ENCODE results near the gene FEM1A. TPM values are rescaled to one million over a fixed set of nuclear protein-coding genes. Genes with fewer than 3 reads are reported as not detected.

The FEM1A gene
- total and polyA plus RNA-seq, 4 donors, result 0.25 to 15.1 (median 7.4) TPM

DNA sequence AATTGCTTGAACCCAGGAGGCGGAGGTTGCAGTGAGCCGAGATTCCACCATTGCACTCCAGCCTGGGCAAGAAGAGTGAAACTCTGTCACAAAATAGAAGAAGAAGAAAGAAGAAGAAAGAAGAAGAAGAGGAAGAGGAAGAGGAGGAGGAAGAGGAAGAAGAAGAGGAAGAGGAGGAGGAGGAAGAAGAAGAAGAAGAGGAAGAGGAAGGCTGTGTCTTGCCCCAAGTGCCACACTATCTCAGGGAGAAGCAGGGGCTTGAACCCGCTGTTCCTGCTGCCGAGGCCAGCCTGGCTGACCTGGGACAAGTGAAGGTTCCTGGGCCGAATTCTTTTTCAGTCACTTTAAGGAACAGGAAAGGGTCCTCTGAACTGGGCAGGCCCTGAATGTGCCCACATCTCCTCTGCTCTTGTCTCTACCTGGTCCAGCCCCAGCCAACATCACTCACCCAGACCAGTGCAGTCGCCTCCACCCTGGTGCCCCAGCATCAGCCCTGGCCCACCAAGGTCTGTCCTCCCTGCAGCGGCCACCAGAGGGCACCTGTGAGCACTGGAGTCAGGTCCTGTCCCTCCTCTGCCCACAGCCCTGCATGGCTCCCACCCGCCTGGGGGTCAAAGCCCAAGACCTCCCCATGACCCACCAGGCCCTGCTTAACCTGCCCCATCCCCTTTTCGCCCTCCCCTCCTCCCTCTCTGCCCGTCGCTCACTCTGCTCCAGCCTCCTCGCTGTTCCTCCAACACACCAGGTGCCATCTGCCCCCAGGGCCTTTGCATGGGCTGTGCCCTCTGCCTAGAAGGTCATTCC lies 20.0 kb downstream of the FEM1A start:
- DNase-seq (ENCODE audit: low spot score), result peak; percentile 92
- Histone ChIP-seq H3K9ac (ENCODE audit: low read depth in 1 of 2, low read length in 2 of 2) (no peak overlapping the region), H3K27me3 (ENCODE audit: control insufficient read depth in 4 of 4, insufficient read depth in 4 of 4, low read length in 3 of 4) (no peaks in the 10 kb centered on the region), H3K9me3 (ENCODE audit: control insufficient read depth in 4 of 4, low read length in 3 of 4) (no peaks in the 10 kb centered on the region), H3K4me1 (ENCODE audit: control insufficient read depth in 4 of 4, insufficient read depth in 4 of 4, low read length in 3 of 4) (peaks cover 0 to 16% (median 8%) of the 10 kb centered on the region in 4 donors), H3K36me3 (ENCODE audit: control insufficient read depth in 4 of 4, insufficient read depth in 3 of 4, low read depth in 1 of 4, low read length in 3 of 4) (peaks cover 0 to under 1% (median 0%) of the 10 kb centered on the region in 4 donors), H3K4me3 (ENCODE audit: low read depth in 1 of 3, low read length in 3 of 3) (no peak overlapping the region), H3K27ac (ENCODE audit: low read depth in 1 of 2, low read length in 2 of 2) (no peak overlapping the region)
- WGBS, result 65% methylated on average over 12 of the region's 12 CpGs
- TF ChIP-seq RAD21 (IDR thresholded peaks at IDR 0.05) (peak; percentile 68 to 83), FOXA2 (IDR thresholded peaks at IDR 0.05) (no peak), GABPA (IDR thresholded peaks at IDR 0.05 in 1 of 2, conservative IDR thresholded peaks at IDR 0.05 in 1 of 2) (no peak)
- TF ChIP-seq, protein P1, sequence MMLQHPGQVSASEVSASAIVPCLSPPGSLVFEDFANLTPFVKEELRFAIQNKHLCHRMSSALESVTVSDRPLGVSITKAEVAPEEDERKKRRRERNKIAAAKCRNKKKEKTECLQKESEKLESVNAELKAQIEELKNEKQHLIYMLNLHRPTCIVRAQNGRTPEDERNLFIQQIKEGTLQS (IDR thresholded peaks at IDR 0.05), result no peak
- TF ChIP-seq, protein P2, sequence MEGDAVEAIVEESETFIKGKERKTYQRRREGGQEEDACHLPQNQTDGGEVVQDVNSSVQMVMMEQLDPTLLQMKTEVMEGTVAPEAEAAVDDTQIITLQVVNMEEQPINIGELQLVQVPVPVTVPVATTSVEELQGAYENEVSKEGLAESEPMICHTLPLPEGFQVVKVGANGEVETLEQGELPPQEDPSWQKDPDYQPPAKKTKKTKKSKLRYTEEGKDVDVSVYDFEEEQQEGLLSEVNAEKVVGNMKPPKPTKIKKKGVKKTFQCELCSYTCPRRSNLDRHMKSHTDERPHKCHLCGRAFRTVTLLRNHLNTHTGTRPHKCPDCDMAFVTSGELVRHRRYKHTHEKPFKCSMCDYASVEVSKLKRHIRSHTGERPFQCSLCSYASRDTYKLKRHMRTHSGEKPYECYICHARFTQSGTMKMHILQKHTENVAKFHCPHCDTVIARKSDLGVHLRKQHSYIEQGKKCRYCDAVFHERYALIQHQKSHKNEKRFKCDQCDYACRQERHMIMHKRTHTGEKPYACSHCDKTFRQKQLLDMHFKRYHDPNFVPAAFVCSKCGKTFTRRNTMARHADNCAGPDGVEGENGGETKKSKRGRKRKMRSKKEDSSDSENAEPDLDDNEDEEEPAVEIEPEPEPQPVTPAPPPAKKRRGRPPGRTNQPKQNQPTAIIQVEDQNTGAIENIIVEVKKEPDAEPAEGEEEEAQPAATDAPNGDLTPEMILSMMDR (IDR thresholded peaks at IDR 0.05; ENCODE audit: low read depth, low read length, missing input control), result peak; percentile 76

GRCh38 chr19:4814625-4815425 lies 23.3 kb downstream of the FEM1A start:
- H3K27ac ChIP-seq (ENCODE audit: low read depth in 1 of 2, low read length in 2 of 2), result peak overlapping the region in 1 of 2 donors; percentile 41
- no peak overlapping the region for H3K9ac ChIP-seq (ENCODE audit: low read depth in 1 of 2, low read length in 2 of 2)
- H3K9me3 ChIP-seq (ENCODE audit: control insufficient read depth in 4 of 4, low read length in 3 of 4), result no peaks in the 10 kb centered on the region
- H3K4me1 ChIP-seq (ENCODE audit: control insufficient read depth in 4 of 4, insufficient read depth in 4 of 4, low read length in 3 of 4), result peaks cover 0 to 20% (median 8%) of the 10 kb centered on the region in 4 donors
- 70% methylated on average over 7 of the region's 7 CpGs for WGBS
- TF ChIP-seq, protein P3, sequence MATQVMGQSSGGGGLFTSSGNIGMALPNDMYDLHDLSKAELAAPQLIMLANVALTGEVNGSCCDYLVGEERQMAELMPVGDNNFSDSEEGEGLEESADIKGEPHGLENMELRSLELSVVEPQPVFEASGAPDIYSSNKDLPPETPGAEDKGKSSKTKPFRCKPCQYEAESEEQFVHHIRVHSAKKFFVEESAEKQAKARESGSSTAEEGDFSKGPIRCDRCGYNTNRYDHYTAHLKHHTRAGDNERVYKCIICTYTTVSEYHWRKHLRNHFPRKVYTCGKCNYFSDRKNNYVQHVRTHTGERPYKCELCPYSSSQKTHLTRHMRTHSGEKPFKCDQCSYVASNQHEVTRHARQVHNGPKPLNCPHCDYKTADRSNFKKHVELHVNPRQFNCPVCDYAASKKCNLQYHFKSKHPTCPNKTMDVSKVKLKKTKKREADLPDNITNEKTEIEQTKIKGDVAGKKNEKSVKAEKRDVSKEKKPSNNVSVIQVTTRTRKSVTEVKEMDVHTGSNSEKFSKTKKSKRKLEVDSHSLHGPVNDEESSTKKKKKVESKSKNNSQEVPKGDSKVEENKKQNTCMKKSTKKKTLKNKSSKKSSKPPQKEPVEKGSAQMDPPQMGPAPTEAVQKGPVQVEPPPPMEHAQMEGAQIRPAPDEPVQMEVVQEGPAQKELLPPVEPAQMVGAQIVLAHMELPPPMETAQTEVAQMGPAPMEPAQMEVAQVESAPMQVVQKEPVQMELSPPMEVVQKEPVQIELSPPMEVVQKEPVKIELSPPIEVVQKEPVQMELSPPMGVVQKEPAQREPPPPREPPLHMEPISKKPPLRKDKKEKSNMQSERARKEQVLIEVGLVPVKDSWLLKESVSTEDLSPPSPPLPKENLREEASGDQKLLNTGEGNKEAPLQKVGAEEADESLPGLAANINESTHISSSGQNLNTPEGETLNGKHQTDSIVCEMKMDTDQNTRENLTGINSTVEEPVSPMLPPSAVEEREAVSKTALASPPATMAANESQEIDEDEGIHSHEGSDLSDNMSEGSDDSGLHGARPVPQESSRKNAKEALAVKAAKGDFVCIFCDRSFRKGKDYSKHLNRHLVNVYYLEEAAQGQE (IDR thresholded peaks at IDR 0.05), result no peak
- no peak for TF ChIP-seq TAF1 (conservative IDR thresholded peaks at IDR 0.05)
- TF ChIP-seq, protein P2 (IDR thresholded peaks at IDR 0.05; ENCODE audit: low read depth, low read length, missing input control), result no peak
- TF ChIP-seq RXRA (IDR thresholded peaks at IDR 0.05), result no peak
- TF ChIP-seq RAD21 (IDR thresholded peaks at IDR 0.05), result no peak
- TF ChIP-seq JUND (IDR thresholded peaks at IDR 0.05), result no peak
- TF ChIP-seq HNF4A (conservative IDR thresholded peaks at IDR 0.05), result no peak
- no peak overlapping the region for H3K4me3 ChIP-seq (ENCODE audit: low read depth in 1 of 3, low read length in 3 of 3)
- H3K36me3 ChIP-seq (ENCODE audit: control insufficient read depth in 4 of 4, insufficient read depth in 3 of 4, low read depth in 1 of 4, low read length in 3 of 4), result peaks cover 3 to 17% (median 4%) of the 10 kb centered on the region in 4 donors
- no peak for DNase-seq (ENCODE audit: low spot score)
- no peaks in the 10 kb centered on the region for H3K27me3 ChIP-seq (ENCODE audit: control insufficient read depth in 4 of 4, insufficient read depth in 4 of 4, low read length in 3 of 4)
